H9 (cell line): ENCODE data around the gene GHRL. TPM values are rescaled to one million over a fixed set of nuclear protein-coding genes. Genes with fewer than 3 reads are reported as not detected.
"Not testable (repeated sequence)": the region's sequence is repeated elsewhere in the genome, so short reads cannot be mapped to it uniquely, and the experiment has no call there.

Source experiments
- DNase-seq: peaks from one replicate; pipeline ENCODE4 v3.0.0-alpha.2; 2017
- H2AFZ ChIP-seq: one replicate; pipeline ENCODE4 v1.6.1; 2013; ENCODE audit warnings: mild to moderate bottlenecking, low read length, control low read depth, moderate library complexity
- H2AK5ac ChIP-seq: 2 replicates; pipeline ENCODE4 v1.6.1; 2013; ENCODE audit warnings: low read length, control low read depth, mixed read lengths; ENCODE audit not compliant: insufficient read length
- H2BK120ac ChIP-seq: one replicate; pipeline ENCODE4 v1.6.1; 2013; ENCODE audit warnings: low read depth, mild to moderate bottlenecking, low read length, control low read depth, inconsistent platforms; ENCODE audit not compliant: poor library complexity, severe bottlenecking
- H2BK12ac ChIP-seq: 2 replicates; pipeline ENCODE4 v1.6.1; 2013; ENCODE audit warnings: low read length, control low read depth, mixed read lengths, low read depth; ENCODE audit not compliant: insufficient read length
- H2BK15ac ChIP-seq: 2 replicates; pipeline ENCODE4 v1.6.1; 2013; ENCODE audit warnings: low read depth, low read length, control low read depth
- H2BK20ac ChIP-seq: one replicate; pipeline ENCODE4 v1.6.1; 2013; ENCODE audit warnings: low read depth, mild to moderate bottlenecking, low read length, control low read depth, inconsistent platforms; ENCODE audit not compliant: poor library complexity, severe bottlenecking
- H2BK5ac ChIP-seq: 2 replicates; pipeline ENCODE4 v1.6.1; 2013; ENCODE audit warnings: low read length, control low read depth, mixed read lengths; ENCODE audit not compliant: insufficient read length
- H3K14ac ChIP-seq: 2 replicates; pipeline ENCODE4 v1.6.1; 2013; ENCODE audit warnings: low read length, control low read depth; ENCODE audit not compliant: insufficient read depth
- H3K18ac ChIP-seq: 2 replicates; pipeline ENCODE4 v1.6.1; 2013; ENCODE audit warnings: low read depth, mild to moderate bottlenecking, mixed read lengths, low read length, control low read depth; ENCODE audit not compliant: insufficient read length
- H3K23ac ChIP-seq: 2 replicates; pipeline ENCODE4 v1.6.1; 2013; ENCODE audit warnings: low read length, control low read depth, mixed read lengths, low read depth; ENCODE audit not compliant: insufficient read length
- H3K23me2 ChIP-seq: 2 replicates; pipeline ENCODE4 v1.6.1; 2013; ENCODE audit warnings: low read depth, mild to moderate bottlenecking, mixed read lengths, low read length, control low read depth; ENCODE audit not compliant: insufficient read length, poor library complexity, severe bottlenecking
- H3K27ac ChIP-seq: 2 replicates; pipeline ENCODE4 v1.5.1; 2013; ENCODE audit warnings: low read length, control low read depth, mixed read lengths, low read depth; ENCODE audit not compliant: insufficient read length
- H3K27me3 ChIP-seq: 2 replicates; pipeline ENCODE4 v1.6.1; 2013; ENCODE audit warnings: low read length, control low read depth, inconsistent platforms; ENCODE audit not compliant: insufficient read depth
- H3K4ac ChIP-seq: 2 replicates; pipeline ENCODE4 v1.6.1; 2013; ENCODE audit warnings: low read depth, mild to moderate bottlenecking, control low read depth, inconsistent platforms, low read length, moderate library complexity
- H3K4me1 ChIP-seq: 2 replicates; pipeline ENCODE4 v1.6.1; 2013; ENCODE audit warnings: low read length, control low read depth, inconsistent platforms; ENCODE audit not compliant: insufficient read depth
- H3K4me2 ChIP-seq: 2 replicates; pipeline ENCODE4 v1.6.1; 2013; ENCODE audit warnings: low read length, control low read depth, mixed read lengths; ENCODE audit not compliant: insufficient read length, insufficient read depth
- H3K56ac ChIP-seq: 2 replicates; pipeline ENCODE4 v1.6.1; 2013; ENCODE audit warnings: low read depth, mild to moderate bottlenecking, mixed read lengths, low read length, control low read depth; ENCODE audit not compliant: insufficient read length
- H3K79me1 ChIP-seq: 2 replicates; pipeline ENCODE4 v1.6.1; 2013; ENCODE audit warnings: low read depth, mild to moderate bottlenecking, moderate library complexity, low read length, control low read depth, inconsistent platforms; ENCODE audit not compliant: insufficient read depth, poor library complexity, severe bottlenecking
- H3K79me2 ChIP-seq: 2 replicates; pipeline ENCODE4 v1.6.1; 2013; ENCODE audit warnings: low read length, control low read depth, inconsistent platforms; ENCODE audit not compliant: insufficient read depth
- H3K9ac ChIP-seq: 2 replicates; pipeline ENCODE4 v1.6.1; 2013; ENCODE audit warnings: low read length, control low read depth, mixed read lengths; ENCODE audit not compliant: insufficient read length; ENCODE audit errors: extremely low read depth
- H3K9me3 ChIP-seq: one replicate; pipeline ENCODE4 v1.6.1; 2013; ENCODE audit warnings: low read depth, low read length, inconsistent platforms; ENCODE audit not compliant: control insufficient read depth
- H3T11ph ChIP-seq: one replicate; pipeline ENCODE4 v1.6.1; 2013; ENCODE audit warnings: mild to moderate bottlenecking, low read length, control low read depth, inconsistent platforms
- H4K20me1 ChIP-seq: one replicate; pipeline ENCODE4 v1.6.1; 2013; ENCODE audit not compliant: control insufficient read depth, insufficient read length, insufficient read depth
- H4K5ac ChIP-seq: 2 replicates; pipeline ENCODE4 v1.6.1; 2013; ENCODE audit warnings: low read depth, mild to moderate bottlenecking, mixed read lengths, low read length, control low read depth; ENCODE audit not compliant: insufficient read length
- H4K8ac ChIP-seq: replicated peaks from 2 replicates; pipeline ENCODE4 v1.6.1; 2013; ENCODE audit warnings: low read length, control low read depth, mixed read lengths, low read depth; ENCODE audit not compliant: insufficient read length
- H4K91ac ChIP-seq: 2 replicates; pipeline ENCODE4 v1.6.1; 2013; ENCODE audit warnings: low read depth, mild to moderate bottlenecking, moderate library complexity, mixed read lengths, low read length, control low read depth; ENCODE audit not compliant: insufficient read length
- H3K27ac Mint-ChIP-seq, 3 experiments: 2 replicates in 2 of 3; 3 replicates in 1 of 3; pipeline ENCODE4 v1.8.0; 2020 to 2021; ENCODE audit warnings: mixed read lengths in 3 of 3, mild to moderate bottlenecking in 1 of 3, moderate library complexity in 1 of 3
- H3K27me3 Mint-ChIP-seq: 2 replicates; pipeline ENCODE4 v1.8.0; 2021; ENCODE audit warnings: low read depth, mild to moderate bottlenecking, moderate library complexity, mixed read lengths
- H3K36me3 Mint-ChIP-seq, 3 experiments: 2 replicates in 2 of 3; 3 replicates in 1 of 3; pipeline ENCODE4 v1.8.0; 2020 to 2021; ENCODE audit warnings: low read depth in 3 of 3, mixed read lengths in 3 of 3; ENCODE audit not compliant: insufficient read depth in 1 of 3
- H3K4me1 Mint-ChIP-seq, 2 experiments: 2 replicates each; pipeline ENCODE4 v1.8.0; 2020; ENCODE audit warnings: mixed read lengths in 2 of 2
- H3K4me3 Mint-ChIP-seq, 2 experiments: 2 replicates in 1 of 2; 3 replicates in 1 of 2; pipeline ENCODE4 v1.8.0; 2020 to 2021; ENCODE audit warnings: mild to moderate bottlenecking in 2 of 2, mixed read lengths in 2 of 2, moderate library complexity in 1 of 2
- H3K9me3 Mint-ChIP-seq, 2 experiments: 2 replicates in 1 of 2; 3 replicates in 1 of 2; pipeline ENCODE4 v1.8.0; 2020; ENCODE audit warnings: mild to moderate bottlenecking in 2 of 2, mixed read lengths in 2 of 2, moderate library complexity in 1 of 2
- WGBS: extraction: QIAGEN DNeasy Blood & Tissue Kit; methylation state at CpG from one replicate; pipeline ENCODE4 v1.1.7; 2013; ENCODE audit warnings: missing lambda C conversion rate, low lambda C conversion rate, mixed read lengths; ENCODE audit not compliant: insufficient read length; ENCODE audit errors: extremely low coverage; 5-methylcytosine and 5-hydroxymethylcytosine counted together
- total RNA-seq: library from RNA; stranded (reverse); gene quantifications from 2 replicates; pipeline ENCODE4 v1.2.1, GENCODE V29; 2021
- TF ChIP-seq, protein P1 (sequence below): fragments of 200-600 bp; sonication (generic); conservative IDR thresholded peaks from 3 replicates; pipeline ENCODE4 v1.8.0; 2021; ENCODE audit warnings: antibody characterized with exemption, mild to moderate bottlenecking

Gene GHRL
- total RNA-seq, 1 experiment from 2014 or later = 1.3 TPM

DNA sequence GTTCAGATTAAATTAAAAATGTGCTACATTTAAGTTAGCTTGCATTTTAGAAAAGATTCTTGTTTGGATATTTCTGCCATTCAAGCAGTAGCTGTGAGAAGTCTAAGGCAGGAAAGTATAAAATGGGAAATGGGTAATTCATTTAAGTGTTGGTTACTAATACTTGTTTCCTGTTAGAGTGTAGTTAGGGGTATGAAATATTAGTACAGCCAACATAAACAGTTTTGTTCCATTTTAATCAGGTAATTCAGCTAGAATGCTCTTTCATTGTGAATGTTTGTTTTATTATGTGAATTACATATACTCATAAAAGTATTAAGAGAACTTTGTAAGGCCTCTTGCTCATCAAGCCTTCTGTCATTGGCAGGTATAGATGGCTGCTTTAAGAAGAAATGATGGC, 24.6 kb downstream of the GHRL start:
- Histone ChIP-seq H4K91ac (no peak overlapping the region), H2BK12ac (no peak overlapping the region), H2BK5ac (no peak overlapping the region), H3K9ac (no peak overlapping the region), H4K20me1 (no peaks in the 10 kb centered on the region), H3K23me2 (no peaks in the 10 kb centered on the region), H2BK20ac (no peak overlapping the region), H3K79me2 (peaks cover 6% of the 10 kb centered on the region; the same call in 1 of the 2 replicates), H4K8ac (no peak overlapping the region), H3T11ph (no peak overlapping the region), H3K79me1 (no peaks in the 10 kb centered on the region), H3K4me1 (no peaks in the 10 kb centered on the region), H4K5ac (no peak overlapping the region), H3K27ac (no peak overlapping the region), H2AFZ (no peak overlapping the region), H3K23ac (no peak overlapping the region), H3K18ac (no peak overlapping the region), H3K56ac (no peak overlapping the region), H3K4ac (no peak overlapping the region), H2AK5ac (no peak overlapping the region), H2BK120ac (no peak overlapping the region), H2BK15ac (no peak overlapping the region), H3K9me3 (no peaks in the 10 kb centered on the region), H3K14ac (no peak overlapping the region), H3K4me2 (no peak overlapping the region), H3K27me3 (no peaks in the 10 kb centered on the region)
- Mint-ChIP-seq H3K4me3 (no peak overlapping the region), H3K27ac (no peak overlapping the region), H3K27me3 (no peaks in the 10 kb centered on the region; the same call in 1 of the 2 replicates), H3K9me3 (no peaks in the 10 kb centered on the region), H3K4me1 (peaks cover 11% of the 10 kb centered on the region in 2 experiments), H3K36me3 (peaks cover 19 to 69% (median 54%) of the 10 kb centered on the region in 3 experiments; a peak in 6 of 7 replicates)
- DNase-seq = no peak
- TF ChIP-seq, protein P1, sequence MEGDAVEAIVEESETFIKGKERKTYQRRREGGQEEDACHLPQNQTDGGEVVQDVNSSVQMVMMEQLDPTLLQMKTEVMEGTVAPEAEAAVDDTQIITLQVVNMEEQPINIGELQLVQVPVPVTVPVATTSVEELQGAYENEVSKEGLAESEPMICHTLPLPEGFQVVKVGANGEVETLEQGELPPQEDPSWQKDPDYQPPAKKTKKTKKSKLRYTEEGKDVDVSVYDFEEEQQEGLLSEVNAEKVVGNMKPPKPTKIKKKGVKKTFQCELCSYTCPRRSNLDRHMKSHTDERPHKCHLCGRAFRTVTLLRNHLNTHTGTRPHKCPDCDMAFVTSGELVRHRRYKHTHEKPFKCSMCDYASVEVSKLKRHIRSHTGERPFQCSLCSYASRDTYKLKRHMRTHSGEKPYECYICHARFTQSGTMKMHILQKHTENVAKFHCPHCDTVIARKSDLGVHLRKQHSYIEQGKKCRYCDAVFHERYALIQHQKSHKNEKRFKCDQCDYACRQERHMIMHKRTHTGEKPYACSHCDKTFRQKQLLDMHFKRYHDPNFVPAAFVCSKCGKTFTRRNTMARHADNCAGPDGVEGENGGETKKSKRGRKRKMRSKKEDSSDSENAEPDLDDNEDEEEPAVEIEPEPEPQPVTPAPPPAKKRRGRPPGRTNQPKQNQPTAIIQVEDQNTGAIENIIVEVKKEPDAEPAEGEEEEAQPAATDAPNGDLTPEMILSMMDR = no peak

DNA sequence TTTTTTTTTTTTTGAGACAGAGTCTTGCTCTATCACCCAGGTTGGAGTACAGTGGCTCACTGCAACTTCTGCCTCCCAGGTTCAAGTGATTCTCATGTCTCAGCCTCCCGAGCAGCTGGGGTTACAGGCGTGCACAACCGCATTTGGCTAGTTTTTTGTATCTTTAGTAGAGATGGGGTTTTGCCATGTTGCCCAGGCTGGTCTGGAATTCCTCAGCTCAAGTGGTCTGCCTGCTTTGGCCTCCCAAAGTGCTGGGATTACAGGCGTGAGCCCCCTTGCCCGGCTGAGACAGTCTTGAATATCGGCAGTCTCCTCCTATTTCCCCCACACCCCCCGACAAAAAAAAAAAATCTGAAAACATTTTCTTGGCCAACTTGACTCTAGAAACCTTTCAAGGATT, 25.8 kb downstream of the GHRL start:
- not testable (repeated sequence) for H3K9me3 Mint-ChIP-seq, H2BK20ac ChIP-seq, H4K20me1 ChIP-seq, H3K23ac ChIP-seq, H3K27ac ChIP-seq, H3K79me2 ChIP-seq, H4K8ac ChIP-seq, H2AK5ac ChIP-seq, H4K91ac ChIP-seq, H2BK5ac ChIP-seq, H4K5ac ChIP-seq, H2BK12ac ChIP-seq, H3K4ac ChIP-seq, DNase-seq, H3K14ac ChIP-seq, H3K79me1 ChIP-seq, H3K4me3 Mint-ChIP-seq, H2BK15ac ChIP-seq, H2AFZ ChIP-seq, H3K23me2 ChIP-seq, H3K4me1 ChIP-seq, H3K27me3 ChIP-seq, H3K27me3 Mint-ChIP-seq, H3K9ac ChIP-seq, H3K27ac Mint-ChIP-seq, H3K9me3 ChIP-seq, H3K18ac ChIP-seq, H2BK120ac ChIP-seq, H3T11ph ChIP-seq, H3K4me2 ChIP-seq, H3K56ac ChIP-seq
- Mint-ChIP-seq H3K36me3 (peaks cover 17 to 73% (median 57%) of the 10 kb centered on the region in 3 experiments; a peak in 6 of 7 replicates), H3K4me1 (peaks cover 12% of the 10 kb centered on the region in 2 experiments)
- WGBS = no CpG with 5 or more reads among the region's 7 CpGs
